ENCODE data around the gene LARGE1.

Gene LARGE1

DNA sequence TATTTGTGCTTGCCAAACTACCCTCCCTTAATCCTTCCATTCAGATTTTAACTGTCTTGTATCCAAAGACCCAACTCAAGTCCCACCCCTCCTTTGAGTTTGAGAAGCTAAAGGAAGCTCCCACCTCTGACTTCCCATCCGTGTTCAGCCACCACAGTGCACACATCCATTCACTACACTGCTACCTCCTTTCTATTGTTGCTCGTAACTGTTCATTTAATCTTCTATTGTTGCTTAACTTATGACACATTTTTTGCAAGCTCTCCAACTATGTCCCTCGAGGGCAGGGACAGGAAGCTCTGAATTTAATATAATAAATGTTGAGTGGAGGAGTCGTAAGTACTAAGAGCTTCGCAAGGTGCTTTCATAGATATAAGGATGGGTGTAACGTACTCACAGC is 10.4 kb downstream of the LARGE1 start:
- no peak for DNase-seq

DNA sequence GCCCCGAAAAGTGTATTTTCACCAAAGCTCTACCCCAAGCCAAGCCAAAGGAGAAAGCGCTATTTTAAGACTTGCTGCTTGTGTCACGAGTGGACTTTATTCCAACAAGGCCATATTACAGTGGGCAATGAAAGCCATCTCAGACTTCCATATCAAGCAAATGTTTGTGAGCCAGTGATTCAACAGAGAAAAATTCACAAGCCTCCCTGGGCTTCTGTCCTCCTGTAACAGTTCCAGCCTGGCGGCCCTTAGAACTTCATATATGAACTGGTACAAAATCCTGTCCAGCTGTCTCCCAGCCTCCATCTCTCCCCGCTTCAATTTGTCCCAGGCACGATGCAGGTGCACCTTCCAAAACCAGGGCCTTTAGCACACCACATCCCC is 11.2 kb downstream of the LARGE1 start:
- DNase-seq, result no peak

DNA sequence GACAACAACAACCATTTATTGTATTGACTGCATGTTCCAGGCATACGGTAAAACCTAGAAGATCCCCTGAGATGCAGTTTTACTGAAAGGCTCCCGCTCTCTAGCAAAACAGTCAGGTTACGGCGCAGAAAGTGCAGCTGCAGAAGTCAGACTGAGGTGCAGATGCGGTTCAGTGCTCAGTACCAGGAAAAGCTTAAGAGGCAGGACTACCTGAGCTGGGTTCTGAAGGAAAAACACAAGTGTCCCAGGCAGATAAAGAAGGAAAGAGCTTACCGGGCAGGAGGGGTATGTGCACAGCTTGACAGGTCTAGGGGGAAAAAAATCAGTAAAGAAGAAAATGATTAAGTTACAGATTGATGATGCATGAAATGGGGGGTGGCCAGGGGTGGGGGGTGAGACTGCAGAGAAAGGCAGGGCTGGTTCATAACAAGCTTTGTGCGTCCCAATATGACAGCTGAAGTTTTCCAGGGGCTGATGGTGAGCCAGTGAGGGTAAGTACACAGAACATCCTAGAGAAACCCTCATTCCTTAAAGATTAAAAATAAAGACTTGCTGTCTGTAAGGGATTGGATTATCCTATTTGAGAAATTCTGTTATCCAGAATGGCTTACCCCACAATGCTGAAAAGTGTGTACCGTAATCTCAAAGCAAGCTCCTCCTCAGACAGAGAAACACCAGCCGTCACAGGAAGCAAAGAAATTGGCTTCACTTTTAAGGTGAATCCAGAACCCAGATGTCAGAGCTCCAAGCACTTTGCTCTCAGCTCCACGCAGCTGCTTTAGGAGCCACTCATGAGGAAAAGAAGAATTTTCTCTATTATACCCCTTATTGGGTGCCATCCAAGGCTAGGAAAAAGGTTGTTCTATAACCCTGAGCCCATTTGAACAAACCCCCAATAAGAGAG is 11.9 kb downstream of the LARGE1 start:
- no peak for DNase-seq

DNA sequence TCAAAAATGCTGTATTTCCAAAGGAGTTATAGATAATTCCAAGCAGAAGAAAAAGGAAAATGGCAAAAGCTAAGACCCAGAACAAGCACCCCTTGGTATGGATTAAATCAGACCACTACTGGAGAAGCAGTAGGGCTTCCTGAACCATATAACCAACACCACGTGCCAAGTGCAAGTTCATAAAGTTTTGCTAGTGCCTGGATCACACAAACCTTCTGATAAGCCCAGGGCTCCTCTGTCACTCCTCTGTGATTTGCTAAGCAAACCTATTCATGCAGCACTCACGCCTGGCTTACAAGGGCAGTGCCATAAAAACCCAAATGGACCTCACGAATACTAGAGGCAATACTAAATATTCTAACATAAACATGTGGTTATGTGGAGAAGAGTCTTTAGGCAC is 13.3 kb downstream of the LARGE1 start:
- DNase-seq, result no peak

DNA sequence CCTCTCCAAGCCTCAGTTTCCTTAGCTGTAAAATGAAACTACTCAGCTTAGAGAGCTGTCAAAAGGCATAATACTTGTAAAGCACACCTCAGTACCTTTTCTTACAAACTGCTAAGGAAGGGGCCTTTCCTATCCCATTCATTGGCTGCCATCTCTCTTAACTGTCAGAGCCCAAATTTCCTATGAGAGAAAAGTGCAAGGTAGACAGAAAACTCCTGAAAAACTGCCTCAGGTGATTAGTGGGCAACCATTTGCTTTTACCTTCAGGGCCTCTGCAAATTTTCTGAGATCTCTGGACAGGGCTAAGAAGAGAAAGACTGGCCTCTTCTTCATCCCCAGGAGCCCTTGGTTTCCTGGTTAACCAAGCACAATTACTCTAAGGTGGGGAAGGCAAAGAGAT is 13.8 kb downstream of the LARGE1 start:
- DNase-seq, result no peak

DNA sequence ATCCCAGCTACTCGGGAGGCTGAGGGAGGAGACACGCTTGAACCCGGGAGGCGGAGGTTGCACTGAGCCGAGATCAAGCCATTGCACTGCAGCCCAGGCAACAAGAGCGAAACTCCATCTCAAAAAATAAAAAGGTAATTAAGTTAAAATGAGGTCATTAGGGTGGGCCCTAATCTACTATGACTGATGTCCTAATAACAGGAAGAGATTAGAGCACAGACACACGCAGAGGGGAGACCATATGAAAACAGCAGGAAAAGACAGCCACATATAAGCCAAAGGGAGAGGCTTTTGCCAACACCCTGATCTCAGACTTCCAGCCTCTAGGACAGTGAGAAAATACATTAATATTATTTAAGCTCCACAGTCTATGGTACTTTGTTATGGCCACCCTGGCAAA is 17.3 kb downstream of the LARGE1 start:
- no peak for DNase-seq

DNA sequence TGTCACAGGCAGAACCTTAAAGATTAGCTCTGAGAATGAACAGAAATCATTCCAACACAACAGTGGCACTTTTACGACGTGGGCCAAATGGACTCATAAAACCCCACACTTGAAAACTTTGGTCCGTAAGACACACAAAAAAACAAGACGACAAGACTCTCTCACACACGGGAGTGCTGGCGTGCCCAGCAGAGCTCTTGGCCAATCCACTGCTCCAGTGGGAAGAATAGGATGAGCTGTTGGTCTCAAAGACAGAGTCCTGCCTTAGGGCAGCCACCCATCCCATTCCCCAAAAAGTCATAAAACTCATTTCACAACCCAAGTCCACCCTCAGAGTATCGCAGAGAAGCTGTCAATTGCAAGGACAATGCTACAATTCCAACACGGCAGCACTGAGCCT is 18.2 kb downstream of the LARGE1 start:
- DNase-seq, result no peak

DNA sequence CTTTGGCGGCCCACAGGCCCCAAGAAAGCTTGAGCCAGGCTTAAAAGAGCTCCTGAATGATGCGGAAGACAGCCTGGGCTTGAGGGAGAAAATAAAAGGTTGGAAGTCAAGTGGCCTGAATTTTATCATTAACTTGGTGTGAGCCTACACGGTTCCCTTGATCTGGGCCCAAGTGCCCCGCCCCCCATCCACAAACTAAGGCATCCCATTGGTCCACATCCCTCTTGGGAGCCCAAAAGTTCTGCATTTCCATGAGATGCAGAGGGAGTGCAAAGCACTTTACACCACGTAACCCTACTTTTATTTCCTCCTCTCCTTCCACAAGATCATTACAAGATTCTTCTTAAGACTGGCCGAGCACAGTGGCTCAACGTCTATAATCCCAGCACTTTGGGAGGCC is 22.2 kb downstream of the LARGE1 start:
- no peak for DNase-seq

DNA sequence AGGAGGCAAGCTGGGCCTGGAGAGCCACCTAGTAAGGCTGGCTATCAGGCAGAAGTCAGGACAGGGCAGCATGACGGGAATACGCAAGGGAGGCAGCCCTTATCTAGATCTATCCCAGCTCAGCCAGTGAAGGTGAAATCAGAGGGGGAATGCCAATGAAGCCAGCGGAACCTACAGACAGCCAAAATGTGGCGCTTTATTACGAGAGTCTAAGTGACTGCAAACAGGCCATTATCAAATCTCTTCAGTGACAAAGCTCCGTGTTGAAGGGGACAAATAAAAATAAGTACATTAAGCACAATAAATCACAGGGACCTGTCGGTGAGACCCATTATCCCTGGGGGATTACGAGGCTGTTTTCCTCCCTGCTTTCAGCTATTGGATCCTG is 22.8 kb downstream of the LARGE1 start:
- peak; percentile 59 for DNase-seq

DNA sequence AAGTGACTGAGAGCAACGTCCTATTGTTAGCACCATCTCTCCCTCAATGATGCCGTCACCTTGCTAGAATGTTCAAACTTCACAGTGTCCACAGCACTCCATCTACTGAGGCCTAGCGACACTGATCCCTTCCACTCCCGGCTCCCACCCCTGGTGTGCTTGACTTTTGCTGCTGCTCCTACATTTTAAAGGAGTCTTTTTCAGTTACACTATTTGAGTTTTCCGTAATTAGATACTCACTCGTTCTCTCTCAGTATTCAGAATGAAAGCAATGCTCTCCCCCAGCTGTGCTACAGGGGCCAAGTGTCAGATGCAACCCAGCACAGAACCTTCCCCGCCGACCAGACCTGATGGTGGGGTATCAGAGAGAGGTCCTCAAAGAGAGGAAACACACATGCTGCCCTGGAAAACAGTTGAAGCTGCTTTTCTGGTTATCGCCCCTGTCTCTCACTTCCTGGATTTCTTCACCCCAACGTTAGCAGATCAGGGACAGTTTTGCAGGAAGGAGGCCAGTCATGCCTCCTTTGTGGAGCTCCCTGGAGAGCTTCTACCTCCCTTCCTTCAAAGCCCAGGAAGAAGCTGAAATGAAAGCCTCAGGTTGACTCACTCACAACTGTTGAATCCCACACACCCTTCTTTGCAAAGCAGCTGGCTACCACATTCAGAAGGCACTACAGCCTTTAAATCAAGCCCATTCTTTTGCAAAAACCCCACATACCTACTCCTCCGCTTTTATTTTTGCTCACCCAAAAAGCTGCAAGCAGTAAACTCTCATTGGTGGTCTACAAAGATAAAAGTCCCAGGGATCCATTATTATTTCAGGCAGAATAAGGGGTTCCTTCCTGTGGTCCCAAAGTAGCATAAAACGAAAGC is 23.5 kb downstream of the LARGE1 start:
- no peak for DNase-seq

DNA sequence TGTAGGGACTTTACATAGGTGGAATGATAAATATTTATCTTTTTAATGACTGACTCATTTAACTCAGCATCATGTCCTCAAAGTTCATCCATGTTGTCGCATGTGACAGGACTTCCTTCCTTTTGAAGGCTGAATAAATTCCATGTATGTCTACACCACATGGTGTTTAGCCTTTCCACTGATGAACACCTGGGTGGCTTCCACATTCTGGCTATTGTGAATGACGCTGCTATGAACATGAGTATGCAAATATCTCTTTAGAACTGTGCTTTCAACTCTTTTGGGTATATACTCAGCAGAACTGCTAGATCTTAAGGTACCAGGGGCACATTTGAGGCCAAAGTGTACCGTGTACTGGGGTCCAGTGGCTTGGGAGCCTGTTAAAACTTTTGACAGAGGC is 24.1 kb downstream of the LARGE1 start:
- no peak for DNase-seq

DNA sequence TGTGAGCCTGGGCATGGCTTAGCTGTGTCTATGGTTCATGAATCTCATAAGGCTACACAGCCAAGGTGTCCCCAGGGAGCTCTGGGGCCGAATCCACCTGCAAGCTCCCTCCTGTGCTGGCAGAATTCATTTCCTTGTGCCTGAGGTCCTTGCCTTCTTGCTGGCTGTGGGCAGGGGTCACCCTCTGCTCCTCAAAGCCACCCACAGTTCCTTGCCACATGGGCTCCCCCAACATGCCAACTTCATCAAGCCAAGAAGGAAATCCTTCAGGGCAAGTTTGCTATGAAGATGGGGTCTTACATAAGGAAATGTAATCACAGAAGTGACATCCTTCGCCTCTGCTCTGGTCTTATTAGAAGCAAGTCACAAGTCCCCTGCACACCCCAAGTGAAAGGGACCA is 24.8 kb downstream of the LARGE1 start:
- DNase-seq, result no peak

DNA sequence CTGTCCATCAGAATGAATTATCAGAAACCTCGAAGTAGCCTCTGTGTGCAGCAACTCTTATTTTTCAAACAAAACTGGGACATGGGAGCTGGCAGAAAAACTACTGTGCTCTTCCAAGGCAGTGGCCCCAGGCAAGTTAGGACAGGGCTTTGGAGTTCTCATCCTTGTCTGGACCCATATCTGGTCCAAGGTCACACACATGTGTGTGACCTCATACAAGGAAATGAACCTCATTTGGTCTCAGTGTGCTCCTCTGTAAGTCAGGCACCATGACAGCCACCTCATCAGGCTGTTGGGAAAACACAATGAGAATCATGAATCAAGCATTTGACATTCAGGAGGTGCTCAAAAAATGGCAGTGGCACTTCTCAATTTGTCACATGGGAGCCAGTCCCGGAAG is 25.8 kb downstream of the LARGE1 start:
- no peak for DNase-seq

DNA sequence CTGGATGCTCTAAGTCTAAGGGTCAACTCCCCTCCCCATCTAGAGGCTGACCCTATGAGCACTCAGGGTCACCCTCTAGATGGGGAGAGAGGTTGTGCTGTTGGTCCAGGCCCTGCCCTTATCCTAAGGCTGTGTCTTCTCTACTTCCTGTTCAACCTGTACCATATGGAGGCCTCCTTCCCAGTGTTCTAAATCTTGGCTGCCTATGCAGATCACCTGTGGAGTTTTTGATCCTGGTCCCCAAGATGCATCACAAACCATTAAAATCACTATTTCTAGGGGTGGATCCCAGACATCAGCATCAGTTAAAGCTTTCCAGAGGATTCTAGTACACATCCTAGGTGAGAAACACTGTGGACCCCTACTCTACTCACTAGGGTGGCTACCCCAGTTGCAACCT is 26.2 kb downstream of the LARGE1 start:
- no peak for DNase-seq

DNA sequence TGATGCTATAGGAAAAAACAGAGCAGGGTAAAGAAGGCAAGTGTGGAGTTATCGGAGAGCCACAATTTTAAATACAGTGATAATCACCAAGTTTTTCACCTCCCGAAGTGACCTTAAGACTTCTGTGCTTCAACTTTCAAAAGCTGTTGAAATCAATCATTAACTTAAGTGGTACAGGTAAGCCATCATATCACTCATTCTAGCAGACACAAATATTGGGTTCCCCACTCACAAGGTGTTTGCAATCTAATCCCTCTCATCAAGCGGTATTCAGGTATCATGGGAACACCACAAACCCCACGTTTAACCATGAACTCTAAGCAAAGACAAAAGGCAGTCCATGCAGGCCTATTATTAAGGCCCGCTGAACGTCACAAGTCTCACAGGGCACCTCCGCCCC is 26.8 kb downstream of the LARGE1 start:
- no peak for DNase-seq

DNA sequence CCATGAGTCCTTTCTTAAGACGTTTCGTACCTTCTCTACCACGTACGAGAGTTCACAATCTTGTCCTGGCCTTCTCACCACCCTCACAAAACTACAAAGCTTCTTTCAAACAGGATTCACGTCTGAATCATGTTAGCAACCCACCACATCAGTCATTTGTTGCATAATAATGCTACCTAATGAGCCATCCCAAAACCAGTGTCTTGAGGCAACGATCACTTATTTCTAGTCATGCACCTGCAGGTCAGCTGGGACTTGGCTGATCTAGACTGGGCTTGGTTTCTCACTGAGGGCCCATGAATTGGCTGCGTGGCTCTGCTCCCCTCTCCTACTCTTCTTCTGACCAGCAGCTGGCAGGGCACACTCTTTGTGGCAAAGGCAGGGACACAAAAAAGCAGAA is 28.3 kb downstream of the LARGE1 start:
- no peak for DNase-seq

DNA sequence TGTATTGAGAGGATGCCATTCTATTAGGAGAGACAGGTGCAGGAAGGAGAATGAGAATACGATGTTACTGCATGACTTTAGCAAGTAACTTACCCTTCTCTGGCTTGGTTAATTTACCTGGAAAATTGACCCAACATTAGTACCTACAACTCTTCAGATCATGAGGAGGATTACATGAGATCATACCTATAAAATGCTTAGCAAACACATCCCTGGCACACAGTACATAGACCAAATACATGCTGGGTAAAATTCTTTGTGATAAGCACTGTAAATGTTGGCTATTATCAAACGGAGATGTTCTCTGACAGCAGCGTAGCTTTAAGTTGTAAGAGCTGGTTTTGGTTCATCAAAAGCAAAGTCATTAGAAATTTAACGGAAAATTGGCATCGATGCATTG is 28.8 kb downstream of the LARGE1 start:
- DNase-seq, result no peak

DNA sequence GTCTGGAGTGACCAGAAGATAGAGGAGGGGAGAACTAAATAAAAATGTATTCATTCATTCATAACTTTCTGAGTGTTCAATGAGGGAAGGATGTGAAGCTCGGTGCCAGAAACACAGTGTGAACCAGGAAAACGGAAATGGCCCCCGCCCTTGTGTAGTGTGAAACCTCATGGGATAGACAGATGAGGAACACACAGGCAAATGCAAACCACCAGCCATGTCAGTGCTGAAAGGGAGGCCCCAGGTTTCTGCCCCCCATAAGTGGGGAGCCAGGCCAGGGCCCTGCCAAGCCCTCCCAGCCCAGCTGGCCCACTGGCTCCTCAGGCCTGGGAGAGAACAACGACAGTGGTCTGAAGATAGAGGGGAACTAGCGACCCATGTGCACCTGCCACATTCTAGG is 30.5 kb downstream of the LARGE1 start:
- no peak for DNase-seq

DNA sequence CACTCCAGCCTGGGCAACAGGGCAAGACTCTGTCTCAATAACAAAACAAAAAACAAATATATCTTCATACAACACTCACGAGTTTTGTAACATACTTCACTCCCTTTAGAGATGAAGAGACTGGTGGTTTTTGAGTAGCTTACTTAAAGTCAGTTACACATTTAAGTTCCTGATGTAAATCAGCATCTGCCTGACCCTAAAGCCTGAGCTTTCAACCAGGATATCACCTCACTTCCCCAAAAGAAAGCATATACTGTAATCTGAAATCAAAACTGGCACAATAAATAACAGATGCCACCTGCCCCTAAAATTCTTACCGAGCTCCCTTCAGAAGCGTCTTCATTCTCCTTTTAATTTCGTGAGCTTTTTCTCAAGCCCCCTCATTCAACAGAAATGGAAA is 31.5 kb downstream of the LARGE1 start:
- no peak for DNase-seq

DNA sequence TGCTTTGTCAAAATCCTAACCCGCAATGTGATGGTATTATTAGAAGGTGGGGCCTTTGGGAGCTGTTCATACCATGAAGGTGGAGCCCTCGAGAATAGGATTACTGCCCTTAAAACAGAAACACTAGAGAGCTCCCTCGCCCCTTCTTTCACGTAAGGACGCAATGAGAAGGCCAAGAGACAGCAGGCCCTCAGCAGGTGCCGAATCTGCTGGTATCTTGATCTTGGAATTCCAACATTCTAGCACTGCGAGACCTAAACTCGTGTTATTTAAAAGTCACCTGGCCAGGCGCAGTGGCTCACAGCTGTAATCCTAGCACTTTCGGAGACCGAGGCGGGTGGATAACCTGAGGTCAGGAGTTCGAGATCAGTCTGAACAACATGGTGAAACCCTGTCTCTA is 33.1 kb downstream of the LARGE1 start:
- no peak for DNase-seq

DNA sequence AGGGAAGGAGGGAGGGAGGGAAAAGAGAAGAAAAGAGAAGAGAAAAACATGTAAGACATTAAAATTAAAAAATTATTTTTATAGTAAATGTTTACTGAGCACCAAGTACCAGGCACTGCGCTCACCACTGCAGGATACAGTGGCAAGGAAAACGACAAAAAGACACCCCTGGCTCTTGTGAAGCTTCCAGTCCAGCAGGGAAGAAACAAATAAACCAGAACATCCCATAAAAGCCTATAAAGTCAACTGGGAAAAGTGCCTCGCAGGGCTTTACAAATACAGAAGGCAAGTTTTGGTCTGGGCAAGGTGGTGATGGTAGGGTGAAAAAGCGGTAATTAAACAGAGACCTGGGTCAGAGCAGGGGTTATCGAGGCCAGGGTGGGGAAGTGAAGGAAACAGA is 33.6 kb downstream of the LARGE1 start:
- DNase-seq, result no peak

DNA sequence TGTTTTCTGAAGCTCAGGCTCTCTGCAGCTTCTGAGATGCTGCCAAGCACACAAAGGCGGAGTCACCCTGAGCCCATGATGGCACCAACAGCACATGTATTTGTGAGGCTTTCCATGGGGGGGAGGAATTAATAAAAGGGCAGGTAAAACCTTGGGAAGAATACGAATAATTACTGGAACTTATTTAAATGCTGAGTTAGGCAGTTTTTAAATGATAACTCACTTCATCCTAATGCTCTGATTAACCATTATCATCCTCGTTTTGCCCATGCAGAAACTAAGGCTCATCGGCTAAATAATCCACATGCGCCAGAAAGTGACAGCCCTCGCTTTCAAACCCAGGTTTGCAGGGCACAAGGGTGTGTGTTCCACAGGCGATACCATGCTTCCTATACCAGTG is 35.4 kb downstream of the LARGE1 start:
- DNase-seq, result no peak

DNA sequence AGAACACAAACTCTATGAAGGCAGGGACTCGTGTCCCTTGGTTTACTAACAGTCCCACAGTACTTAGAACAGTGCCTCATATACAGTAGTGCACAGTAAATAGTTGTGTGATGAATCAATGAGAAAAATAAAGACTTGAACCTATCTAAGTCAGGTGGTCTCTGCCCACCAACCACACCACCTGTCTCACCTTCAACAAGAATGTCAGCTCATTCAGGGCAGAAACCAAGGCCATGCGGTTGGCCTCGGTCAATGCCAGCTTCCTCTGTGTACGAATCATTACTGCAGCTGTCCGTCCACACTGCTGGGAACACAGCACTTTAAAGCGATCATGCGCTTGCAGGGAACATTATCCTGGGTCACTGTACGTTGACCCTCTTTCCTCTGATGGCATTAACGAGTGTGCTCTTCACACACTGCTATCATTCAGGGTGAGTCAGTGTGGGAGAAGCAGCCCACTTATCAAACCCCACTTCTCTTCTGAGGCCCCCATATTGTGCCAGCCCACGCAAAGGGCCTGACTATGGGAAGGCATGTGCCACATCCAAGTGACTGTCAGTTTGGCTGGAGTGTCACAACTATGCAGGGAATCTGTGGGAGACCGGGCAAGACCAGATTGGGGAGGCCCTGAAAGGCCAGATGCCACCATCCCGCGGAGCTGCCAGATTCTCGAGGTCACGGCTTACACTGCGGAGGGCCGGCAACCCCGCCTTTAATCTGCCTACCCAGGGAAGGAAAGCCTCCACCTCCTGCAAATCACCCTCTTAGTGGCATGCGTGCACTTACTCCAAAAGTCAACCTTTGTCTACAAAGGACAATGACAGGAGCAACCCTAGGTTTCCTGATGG is 36.1 kb downstream of the LARGE1 start:
- no peak for DNase-seq

Data from NCI-H1436 (cell line).